COLO668 (cell line): Measurements from ENCODE around the gene MCUR1.
"Not testable (repeated sequence)": the region's sequence is repeated elsewhere in the genome, so short reads cannot be mapped to it uniquely, and the experiment has no call there.

Experiments used
- DNase-seq: peaks from one replicate; lab custom pipeline; 2025; ENCODE audit not compliant: unreplicated experiment; lab: John Stamatoyannopoulos, UW

Gene MCUR1

GRCh38 chr6:13828656-13829301 lies 14.4 kb upstream of the MCUR1 start:
- not testable (repeated sequence) for DNase-seq

- DNase-seq: no peak
Observed at GRCh38 chr6:13827032-13827431, 12.7 kb upstream of the MCUR1 start.

- DNase-seq: no peak
Observed at GRCh38 chr6:13825871-13826270, 11.5 kb upstream of the MCUR1 start.

GRCh38 chr6:13818341-13818740 lies 4.0 kb upstream of the MCUR1 start:
- DNase-seq: no peak

GRCh38 chr6:13814938-13815575 lies 700 bp upstream of the MCUR1 start:
- no peak for DNase-seq

- peak; percentile 69 for DNase-seq
Observed at GRCh38 chr6:13813621-13814175, 659 bp downstream of the MCUR1 start.

GRCh38 chr6:13813026-13813425 lies 1.3 kb downstream of the MCUR1 start:
- no peak for DNase-seq

GRCh38 chr6:13812359-13812642 lies 2.1 kb downstream of the MCUR1 start:
- DNase-seq: no peak

GRCh38 chr6:13811627-13812358 lies 2.6 kb downstream of the MCUR1 start:
- no peak for DNase-seq

GRCh38 chr6:13810688-13811446 lies 3.5 kb downstream of the MCUR1 start:
- no peak for DNase-seq

GRCh38 chr6:13808801-13809200 lies 5.6 kb downstream of the MCUR1 start:
- DNase-seq: no peak

GRCh38 chr6:13807696-13808095 lies 6.7 kb downstream of the MCUR1 start:
- DNase-seq: no peak

GRCh38 chr6:13803581-13803980 lies 10.8 kb downstream of the MCUR1 start:
- DNase-seq: no peak

GRCh38 chr6:13800615-13801014 lies 13.7 kb downstream of the MCUR1 start:
- no peak for DNase-seq

GRCh38 chr6:13796781-13797180 lies 17.6 kb downstream of the MCUR1 start:
- DNase-seq: no peak

- DNase-seq: peak; percentile 62
Observed at GRCh38 chr6:13795041-13795750, 19.2 kb downstream of the MCUR1 start.

- no peak for DNase-seq
Observed at GRCh38 chr6:13794184-13794583, 20.2 kb downstream of the MCUR1 start.

GRCh38 chr6:13789746-13790145 lies 24.6 kb downstream of the MCUR1 start:
- no peak for DNase-seq

- DNase-seq: no peak
Observed at GRCh38 chr6:13788820-13789219, 25.5 kb downstream of the MCUR1 start.

GRCh38 chr6:13787137-13787536 lies 27.2 kb downstream of the MCUR1 start:
- no peak for DNase-seq

GRCh38 chr6:13780162-13780561 lies 34.2 kb downstream of the MCUR1 start:
- not testable (repeated sequence) for DNase-seq
